Cardiac septum (tissue), 1 donor: ENCODE measurements around the gene PTPRQ. TPM values are rescaled to one million over a fixed set of nuclear protein-coding genes. Genes with fewer than 3 reads are reported as not detected.

ENCODE experiments used
- DNase-seq: peaks from one replicate; pipeline ENCODE4 v3.0.0-alpha.2; 2020; ENCODE audit warnings: low spot score
- intact Hi-C: fragments of 100-400 bp; cut with DNase I; formaldehyde crosslinking; loops from one replicate; pipeline ENCODE4 v1.14.0; 2022
- total RNA-seq: library from RNA; stranded (reverse); fragmentation: NEBNext Ultra II Directional; extraction: Animal tissue kit (Norgen Biotek cat#: 25700); gene quantifications from one replicate; pipeline ENCODE4 v1.2.1, GENCODE V29; 2021
- donor health status: DM: no; HTN: no; CAD: no.

PTPRQ gene
- total RNA-seq, 1 donor from 2014 or later = 0.38 TPM

DNA sequence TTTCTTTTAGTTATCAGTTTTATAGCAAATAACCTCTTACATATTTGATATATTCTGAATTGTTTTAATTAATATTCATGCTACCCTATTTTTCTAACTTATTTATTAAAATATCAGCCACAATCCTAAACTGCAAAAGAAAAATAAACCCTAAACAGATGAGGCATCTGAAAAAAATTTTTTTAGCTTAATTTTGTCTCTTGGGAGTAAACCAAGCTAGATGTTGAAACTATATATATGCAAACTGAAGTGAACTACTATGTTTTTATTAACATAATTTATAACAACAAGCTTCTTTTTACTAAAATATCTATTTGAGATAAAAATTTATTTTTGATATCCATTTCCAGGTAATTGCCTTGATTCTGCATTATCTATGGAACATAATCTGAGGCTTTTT, 87.6 kb downstream of the PTPRQ start:
- intact Hi-C loops = no loop called here

DNA sequence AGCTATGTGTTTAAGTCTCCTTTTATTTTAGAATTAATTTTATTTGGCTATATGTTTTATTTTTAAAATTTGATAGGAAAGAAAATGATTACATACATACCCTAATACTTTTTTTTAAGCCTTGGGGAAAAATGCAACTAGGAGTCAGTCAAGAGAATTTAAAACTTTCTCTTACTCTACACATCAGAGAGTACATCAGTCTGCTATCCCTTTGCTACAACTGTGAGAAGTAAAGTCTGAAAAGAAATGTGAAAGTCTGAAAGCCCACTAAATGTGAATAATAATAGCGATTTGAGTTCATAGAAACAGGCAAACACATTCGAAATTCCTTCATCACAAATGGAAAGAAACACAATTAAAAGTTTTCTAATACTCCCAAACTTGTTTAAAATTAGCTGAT, 95.0 kb downstream of the PTPRQ start:
- DNase-seq = no peak
- intact Hi-C loops = no loop called here

More for the DNA sequence above, 87.6 kb downstream of the PTPRQ start:
- no peak for DNase-seq

DNA sequence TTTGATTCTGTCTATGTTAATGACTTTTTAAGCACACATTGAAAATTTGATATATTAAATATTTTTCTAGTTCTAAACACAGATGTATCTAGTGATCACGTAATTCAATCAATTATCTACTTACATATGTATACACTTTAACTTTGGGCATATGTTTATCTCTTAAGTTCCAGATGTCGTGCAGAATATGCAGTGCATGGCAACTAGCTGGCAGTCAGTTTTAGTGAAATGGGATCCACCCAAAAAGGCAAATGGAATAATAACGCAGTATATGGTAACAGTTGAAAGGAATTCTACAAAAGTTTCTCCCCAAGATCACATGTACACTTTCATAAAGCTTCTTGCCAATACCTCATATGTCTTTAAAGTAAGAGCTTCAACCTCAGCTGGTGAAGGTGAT, 105.3 kb downstream of the PTPRQ start:
- no peak for DNase-seq
- intact Hi-C loops = no loop called here

DNA sequence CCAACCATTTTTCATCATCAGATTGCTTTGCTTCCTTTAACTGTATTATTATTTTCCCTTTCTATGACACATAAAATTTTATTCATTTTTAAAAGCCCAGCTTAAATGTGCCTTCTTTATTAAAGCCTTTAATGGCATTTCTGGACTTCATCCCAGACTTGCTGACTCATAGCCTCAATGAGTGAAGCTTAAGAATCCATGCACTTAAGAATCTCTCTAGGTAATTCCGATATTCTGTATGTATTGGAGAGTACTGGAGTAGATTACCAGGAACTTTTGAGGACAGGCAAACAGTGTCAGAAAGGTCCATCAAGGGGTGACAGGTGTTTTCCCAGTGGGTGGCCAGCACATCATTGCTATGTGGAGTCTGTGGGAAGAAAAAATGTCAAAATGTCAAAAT, 107.9 kb downstream of the PTPRQ start:
- DNase-seq = no peak

DNA sequence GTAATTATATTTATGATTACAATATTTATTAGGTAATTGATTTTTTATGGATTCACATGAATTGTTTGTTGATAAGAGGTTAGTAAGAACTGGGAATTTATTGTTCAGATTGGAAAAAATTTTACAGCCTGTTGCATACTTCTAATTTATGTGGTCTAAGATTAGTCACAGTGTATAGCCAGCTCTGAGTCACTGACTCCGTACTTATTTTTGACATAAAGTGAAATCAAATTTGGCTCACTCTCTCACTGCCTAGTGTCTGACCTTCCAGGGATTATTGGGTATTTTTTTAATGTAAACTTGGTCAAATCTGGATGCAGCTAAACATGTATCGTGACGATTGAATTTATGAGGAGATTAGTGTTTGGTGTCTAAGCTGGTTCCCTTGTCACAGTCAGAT, 109.3 kb downstream of the PTPRQ start:
- no peak for DNase-seq
- intact Hi-C loops = no loop called here

More for the DNA sequence above, 107.9 kb downstream of the PTPRQ start:
- intact Hi-C loops = no loop called here

DNA sequence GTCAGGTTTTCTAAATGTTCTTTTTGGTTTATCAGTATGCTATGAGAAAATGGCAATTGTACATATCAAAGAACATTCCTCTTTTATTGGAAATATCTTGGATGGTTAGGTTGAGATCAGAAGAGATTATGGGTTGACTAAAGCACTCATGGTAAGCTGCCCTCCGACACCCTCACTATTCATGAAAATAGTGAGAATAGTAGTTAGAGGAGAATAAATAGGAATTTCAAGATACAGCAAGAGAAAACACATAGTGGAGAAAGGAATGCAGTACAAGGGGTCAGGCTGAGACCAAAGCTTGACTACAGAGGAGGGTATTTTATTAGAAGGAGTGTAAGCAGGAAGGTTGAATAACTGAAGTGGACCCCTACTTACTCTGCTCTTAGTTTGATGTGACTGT, 112.5 kb downstream of the PTPRQ start:
- intact Hi-C loops = no loop called here
- no peak for DNase-seq

DNA sequence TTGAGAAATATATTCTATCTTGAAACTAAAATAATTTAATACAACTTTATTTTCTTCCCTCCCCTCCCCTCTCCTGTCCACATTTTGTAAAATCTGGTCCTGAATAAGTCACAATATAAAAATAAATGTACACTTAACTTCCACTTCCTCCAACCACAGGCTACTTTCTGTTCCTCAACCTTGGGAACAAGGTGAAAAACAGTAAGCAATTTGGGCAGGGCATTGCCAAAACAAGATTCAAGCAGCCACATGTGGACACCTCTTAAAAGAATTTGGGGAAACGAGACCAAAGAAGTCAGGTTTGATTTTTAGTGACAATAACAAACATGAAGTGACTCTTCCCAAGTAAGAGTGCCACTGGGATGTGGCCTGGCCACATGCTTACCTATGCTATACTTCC, 115.7 kb downstream of the PTPRQ start:
- intact Hi-C loops = no loop called here
- no peak for DNase-seq

DNA sequence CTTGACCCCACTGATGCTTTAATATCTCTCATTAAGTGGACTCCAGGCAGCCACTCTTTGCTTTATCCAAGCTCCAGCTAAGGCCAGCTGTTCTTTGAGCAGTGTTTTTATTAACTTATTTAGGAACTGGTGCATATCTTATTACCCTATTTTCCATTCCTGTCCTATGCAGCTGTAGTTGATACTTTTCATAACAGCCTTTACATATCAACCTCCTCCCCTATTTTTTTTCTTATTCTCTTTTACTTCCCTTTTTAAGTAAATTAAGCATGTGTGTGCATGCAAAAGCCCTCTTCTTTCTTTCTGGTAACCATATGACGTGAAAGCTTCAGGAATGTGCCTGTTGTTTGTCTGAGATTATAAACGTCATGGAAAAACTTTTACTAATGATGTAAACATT, 121.2 kb downstream of the PTPRQ start:
- DNase-seq = no peak
- intact Hi-C loops = no loop called here

DNA sequence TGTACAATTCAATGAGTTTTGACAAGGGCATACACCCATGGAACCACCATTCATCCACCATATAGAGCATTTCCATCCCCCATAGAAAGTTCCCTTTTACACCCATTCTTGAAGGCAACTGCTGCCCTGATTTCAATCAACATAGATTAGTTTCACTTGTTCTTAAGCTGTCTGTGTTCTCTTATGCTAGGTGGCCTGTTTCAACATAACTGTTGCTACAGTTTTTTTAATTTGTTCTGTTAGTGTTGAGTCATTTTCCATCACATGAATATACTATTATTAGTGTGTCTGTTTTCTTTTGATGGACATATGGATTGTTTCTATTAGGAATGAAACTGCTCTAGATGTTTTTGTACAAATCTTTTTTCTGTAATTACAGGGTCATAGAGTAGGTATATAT, 123.4 kb downstream of the PTPRQ start:
- no peak for DNase-seq
- intact Hi-C loops = no loop called here

DNA sequence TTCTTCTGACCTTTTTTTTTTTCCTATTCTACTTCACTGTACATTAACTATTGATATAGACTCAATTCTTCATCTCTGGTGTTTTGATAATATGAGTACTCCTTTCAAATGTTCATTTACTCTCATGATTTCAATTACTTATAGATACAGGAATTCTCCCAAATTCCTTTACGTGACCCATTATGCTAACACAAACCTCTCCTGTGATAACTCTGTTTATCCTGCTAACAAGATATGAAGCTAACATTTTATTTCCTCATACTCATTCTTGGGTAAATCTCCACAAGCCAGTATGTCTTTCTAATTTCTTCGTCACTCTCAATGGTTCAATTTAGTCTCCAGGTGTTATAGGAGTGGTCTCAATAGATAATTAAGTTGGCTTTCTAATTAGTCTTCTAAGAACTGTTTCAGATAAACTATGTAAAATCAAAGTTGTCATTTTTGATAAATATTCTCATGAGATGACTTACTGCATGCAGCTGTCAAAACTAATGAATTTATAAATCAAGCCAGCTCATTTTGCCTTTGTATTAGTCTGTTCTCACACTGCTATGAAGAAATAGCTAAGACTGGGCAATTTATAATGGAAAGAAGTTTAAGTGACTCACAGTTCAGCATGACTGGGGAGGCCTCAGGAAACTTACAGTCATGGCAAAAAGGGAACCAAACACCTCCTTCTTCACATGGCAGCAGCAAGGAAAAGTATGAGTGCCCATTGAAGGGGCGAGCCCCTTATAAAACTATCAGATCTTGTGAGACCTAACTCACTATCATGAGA, 132.8 kb downstream of the PTPRQ start:
- intact Hi-C loops = no loop called here

DNA sequence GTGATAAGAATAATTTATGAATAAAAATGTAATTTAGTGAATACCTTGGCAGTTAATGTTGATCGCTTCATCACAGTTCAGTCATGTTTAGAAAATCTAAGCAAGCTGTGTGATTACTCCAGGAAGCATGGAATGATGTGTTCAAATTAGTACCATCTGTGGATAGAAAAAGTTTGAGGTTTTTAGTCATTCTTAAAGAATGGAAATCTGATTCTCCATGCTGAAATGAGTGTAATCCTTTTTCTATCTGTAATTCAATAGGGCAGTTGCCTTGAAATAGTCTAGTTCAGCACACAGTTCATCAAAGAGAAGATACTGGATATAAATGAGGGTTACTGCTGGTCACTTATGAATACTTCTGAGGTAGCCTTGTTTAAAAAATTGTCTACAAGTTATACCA, 136.2 kb downstream of the PTPRQ start:
- no peak for DNase-seq
- intact Hi-C loops = no loop called here

More for the DNA sequence above, 132.8 kb downstream of the PTPRQ start:
- DNase-seq = no peak

DNA sequence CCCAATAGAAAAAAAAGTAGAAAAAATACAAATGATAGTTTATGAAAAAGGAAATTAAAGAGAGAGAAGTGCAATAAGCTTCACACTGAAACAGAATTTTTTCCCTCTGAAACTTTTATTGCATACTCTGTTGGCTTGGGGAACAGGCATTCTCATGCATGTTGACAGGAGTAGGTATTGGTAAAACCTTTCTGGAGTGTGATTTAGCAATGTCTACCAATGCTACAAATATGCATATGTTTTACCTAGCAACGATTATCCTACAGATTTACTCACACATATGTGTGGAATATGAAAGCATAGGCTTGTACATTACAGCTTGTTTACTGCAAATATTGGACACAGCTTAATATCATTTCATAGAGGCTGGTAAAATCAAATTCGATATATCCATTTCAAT, 137.7 kb downstream of the PTPRQ start:
- intact Hi-C loops = no loop called here
- DNase-seq = no peak

DNA sequence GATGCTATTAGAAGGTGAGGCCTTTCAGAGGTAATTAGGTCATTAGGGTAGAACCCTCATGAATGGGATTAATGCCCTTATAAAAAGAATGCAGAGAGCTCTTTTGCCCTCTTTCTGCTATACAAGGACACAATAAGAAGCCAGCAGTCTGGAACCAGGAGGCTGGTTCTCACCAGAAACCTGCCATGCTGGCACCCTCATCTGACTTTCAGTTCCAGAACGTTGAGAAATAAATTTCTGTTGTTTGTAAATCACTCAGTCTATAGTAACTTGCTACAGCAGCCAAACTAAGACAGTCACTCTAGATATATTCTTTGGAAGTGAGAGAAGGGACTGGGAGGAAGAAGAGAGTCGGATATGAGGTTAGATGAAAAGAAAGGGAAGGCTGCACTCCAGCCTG, 138.4 kb downstream of the PTPRQ start:
- intact Hi-C loops = no loop called here
- no peak for DNase-seq

DNA sequence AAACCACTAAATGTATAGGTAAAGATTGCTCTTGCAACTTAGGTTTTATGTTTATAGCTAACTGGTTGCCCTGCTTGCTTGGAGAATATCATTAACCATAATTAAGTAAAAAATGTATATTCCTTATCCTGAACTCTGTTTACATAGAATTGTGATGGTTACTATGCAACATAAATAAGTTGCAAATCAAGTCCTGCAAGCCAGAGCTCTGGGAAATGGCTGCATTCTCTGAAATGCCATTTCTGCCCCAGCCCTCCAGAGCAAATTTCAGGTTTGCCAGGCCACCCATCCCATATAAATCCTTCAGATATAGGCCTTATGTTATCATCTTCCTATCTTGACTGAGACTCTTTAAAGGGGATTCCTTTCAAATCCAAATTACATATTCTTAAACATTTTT, 145.0 kb downstream of the PTPRQ start:
- intact Hi-C loops = no loop called here
- no peak for DNase-seq

DNA sequence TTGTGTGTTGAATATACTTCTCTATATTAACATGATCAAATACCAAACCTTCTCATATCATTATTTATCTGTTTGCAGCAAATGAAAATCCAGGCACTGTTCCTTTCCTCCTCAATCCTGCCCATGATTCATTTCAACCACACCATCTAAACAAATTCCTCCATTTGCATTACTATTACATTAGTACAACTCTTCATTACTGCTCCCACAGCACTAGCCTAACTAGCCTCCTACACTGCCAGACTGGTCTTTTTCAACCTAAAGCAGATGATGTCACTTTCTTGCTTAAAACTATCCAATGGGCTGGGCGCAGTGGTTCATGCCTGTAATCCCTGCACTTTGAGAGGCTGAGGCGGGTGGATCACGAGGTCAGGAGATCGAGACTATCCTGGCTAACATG, 146.1 kb downstream of the PTPRQ start:
- intact Hi-C loops = no loop called here
- no peak for DNase-seq

DNA sequence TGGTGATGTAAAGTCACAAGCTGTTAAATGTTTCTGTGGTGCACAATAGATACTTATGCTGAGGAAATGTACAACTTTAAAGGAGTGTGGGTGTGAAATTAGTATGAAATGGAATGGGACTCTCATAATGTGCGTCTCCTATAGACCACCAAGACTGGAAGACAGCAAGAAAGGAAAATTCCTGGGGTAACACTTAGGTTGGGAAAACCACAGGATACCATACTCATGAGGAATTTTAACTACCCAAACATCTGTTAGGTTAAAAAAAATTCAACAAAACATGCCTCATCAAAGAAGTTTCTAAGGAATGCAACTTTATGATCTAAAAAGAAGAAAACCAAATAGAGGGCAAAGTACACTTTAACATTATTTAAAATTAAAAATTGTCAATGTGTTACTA, 149.7 kb downstream of the PTPRQ start:
- DNase-seq = no peak
- intact Hi-C loops = no loop called here

DNA sequence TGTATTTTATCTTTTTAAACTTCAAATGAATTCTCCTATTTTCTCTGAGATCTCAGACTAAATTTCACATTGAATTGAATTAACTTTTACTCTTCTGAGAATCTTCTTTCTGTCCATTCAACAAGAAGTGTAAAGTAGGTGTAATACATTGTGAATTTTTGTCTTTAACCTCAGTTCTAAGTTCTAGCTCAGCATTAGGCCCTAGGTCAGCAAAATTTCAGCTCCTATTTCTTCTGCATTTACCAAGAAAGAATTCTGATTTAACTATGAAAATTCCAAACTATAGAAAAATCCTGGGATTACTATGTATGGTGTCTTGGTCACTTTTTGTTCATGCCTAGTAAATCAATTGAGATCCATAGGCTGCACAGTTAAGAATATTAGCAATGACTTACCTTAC, 152.5 kb downstream of the PTPRQ start:
- intact Hi-C loops = no loop called here
- no peak for DNase-seq

DNA sequence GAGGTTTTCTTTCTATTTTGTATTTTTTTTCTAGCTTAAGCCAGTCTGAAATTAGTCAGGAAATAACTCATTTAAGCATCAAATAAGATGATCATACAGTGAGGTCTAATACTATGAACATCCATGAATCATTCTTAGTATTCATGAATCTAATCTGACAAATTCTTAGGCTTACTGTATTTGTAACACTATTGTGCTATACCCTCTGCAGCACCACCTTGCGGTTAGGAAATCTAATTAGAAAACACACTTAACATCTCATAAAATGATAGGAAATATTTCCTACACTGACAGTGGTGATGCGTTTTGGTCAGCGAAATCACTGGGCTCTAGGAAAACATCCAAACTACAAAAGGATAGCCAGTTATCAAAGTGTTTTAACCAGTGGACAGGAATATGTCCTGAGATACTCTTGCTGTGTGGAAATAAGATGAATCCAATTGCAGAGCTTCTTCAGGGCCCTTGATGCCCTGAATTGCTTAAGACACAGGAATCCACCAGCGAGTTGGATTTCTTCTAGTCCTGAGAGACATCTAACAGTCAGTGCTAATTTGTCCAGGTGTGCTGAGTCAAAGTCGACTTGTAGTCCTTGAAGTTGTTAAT, 154.1 kb downstream of the PTPRQ start:
- intact Hi-C loops = no loop called here
- DNase-seq = no peak

DNA sequence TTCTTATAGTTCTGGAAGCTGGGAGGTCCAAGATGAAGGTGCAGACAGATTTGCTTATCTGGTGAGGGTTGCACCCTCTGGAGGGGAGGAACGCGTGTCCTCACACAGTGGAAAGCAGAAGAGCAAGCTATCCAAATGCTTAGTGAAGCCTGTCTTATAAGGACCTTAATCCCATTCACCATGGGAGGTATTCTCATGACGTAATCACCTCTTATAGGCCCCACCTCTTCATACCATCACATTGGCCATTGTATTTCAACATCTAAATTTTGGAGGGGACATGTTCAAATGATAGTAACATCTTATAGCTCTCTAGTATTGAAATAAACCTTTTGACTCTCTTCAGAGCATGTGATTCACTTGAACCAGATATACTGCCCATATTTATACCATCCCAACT, 158.4 kb downstream of the PTPRQ start:
- intact Hi-C loops = no loop called here
- no peak for DNase-seq

DNA sequence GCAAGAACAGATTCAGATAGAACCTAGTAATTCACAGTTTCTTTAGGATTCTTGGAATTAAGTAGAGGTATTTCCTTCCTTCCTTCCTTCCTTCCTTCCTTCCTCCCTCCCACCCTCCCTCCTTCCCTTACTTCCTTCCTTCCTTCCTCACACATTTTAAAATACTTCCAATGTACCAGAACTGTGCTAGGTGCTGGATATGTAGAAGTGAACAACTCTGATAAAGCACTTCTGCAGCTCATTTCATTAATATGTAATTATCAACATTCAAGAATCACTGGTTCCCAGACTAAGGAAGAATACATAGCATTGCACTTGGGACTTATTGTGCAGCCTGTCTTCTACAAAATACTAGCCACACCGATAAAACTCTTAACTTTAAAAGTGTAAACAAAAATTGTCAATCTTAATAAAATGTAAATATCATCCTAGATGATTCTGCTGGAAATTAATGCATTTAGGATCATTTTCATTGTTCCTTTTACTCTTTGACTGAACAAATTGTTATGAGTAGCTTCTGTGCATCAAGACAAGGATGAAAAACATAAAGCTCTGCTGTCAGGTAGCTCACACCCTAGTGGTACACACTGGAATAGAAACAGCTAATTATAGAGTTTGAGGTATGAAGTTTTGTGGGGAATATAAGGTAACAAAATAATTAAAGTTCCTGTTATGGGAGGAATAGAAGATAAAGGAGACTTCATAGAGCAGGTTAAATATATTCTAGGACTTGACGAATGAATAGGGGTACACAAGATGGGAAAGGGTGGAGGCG, 163.5 kb downstream of the PTPRQ start:
- no peak for DNase-seq
- intact Hi-C loops = no loop called here

DNA sequence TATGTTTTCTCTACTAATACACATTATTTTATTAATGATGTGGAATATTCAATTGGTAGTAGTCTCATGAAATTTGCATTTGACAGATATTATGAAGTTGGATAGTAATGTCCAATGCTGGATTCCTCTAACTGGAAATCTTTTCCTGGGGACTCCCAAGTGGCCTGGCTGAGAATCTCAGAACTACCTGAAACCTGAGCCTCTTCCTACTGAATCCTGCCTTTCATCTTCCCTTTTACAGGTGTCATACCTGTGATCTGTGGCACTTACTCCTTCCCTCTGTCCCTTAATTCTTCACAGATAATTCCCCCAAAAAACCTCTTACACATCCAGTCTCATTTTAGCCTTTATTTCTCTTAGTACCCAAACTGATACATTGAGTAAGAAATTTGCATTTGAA, 173.7 kb downstream of the PTPRQ start:
- intact Hi-C loops = no loop called here
- no peak for DNase-seq
